HG02870 (cell line): ENCODE measurements around the gene HNRNPL.

Experiments
- ATAC-seq: cut with Tn5 transposase; IDR thresholded peaks from one replicate; pipeline ENCODE4 v1.9.1; 2021; ENCODE audit warnings: mild to moderate bottlenecking, moderate library complexity; ENCODE audit not compliant: unreplicated experiment

The HNRNPL gene

DNA sequence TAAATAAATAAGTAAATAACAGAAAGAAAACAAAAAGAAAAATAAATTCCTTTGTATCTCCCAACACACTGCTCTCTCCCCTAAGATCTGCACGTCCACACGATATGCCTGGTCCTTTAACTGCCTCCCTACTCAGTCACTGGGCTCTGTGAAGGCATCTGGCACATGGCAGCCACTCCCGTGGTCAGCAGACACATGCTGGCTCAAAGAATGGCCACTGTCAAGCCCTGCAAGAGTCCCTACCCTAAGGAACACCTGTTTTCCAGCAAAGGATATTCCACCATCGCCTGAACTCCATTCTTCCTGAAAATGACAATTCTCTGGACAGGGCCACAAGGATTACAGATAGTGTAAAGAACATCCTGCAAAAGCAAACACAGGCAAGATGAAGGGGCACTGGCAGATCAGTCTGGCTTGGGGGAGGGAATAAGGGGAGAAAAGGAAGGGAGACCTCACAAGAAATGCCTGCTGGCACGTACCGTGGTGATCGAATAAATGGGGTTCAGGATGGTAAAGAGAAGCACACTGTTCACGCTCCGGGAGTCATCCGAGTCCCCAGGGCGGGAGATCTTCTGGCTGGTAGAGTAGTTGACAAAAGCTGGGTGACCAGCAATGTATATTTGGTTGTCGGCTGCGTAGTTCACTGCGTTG, 4.3 kb downstream of the HNRNPL start:
- ATAC-seq, result no peak

DNA sequence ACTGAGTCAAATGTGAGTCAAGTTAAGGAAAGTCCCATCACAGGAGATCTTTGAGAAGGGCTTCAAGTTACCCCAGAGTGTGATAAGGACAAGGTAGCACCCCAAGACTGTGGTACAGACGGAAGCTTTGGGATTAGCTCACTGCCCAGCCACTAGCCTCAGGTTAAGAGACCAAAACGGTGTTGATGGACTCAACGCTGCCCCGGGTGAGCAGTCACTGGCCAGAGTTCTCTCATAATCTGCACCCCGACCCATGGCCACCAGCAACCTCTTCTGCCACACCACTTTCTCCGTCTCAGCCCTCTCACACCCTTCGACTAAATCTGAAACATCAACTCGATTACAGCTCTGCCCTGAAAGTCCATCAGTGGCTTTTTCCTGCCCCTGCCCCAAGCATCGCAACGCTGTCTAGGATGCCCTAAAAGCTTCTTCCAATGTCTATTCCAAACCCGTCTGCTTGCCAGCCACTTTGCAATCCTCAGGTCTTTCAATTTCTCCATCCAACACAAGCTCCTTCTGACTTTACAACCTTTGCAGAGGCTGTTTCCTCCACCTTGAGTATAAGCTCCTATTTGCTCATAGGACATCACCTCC, 5.6 kb downstream of the HNRNPL start:
- ATAC-seq, result no peak

DNA sequence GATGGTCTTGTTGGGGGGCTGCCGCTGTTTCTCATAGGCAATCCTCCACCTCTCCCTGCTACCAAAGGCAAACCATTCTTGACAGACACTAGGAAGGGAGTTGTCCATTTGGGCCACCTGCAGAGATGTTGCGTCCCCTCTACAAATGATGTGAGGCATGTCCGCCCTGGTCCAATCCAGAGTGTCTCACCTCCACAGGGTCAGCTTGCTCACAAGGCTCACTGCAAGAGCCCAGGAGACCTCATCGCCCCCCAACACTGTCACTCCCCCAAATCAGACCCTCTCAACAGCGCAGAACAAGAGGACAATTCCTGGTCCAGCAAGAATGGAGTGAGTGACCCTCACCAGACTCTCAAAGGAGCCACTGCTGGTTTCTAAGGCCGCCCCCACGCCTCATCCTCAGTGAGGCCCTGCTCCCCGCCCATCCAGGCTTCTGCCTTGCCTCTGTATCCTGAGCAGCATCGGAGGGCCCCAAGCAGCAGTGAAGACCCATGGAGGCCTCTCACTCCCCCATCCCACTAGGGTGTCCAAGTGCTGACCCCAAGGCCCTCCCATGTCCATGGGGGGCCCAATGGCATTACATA, 6.5 kb downstream of the HNRNPL start:
- no peak for ATAC-seq

DNA sequence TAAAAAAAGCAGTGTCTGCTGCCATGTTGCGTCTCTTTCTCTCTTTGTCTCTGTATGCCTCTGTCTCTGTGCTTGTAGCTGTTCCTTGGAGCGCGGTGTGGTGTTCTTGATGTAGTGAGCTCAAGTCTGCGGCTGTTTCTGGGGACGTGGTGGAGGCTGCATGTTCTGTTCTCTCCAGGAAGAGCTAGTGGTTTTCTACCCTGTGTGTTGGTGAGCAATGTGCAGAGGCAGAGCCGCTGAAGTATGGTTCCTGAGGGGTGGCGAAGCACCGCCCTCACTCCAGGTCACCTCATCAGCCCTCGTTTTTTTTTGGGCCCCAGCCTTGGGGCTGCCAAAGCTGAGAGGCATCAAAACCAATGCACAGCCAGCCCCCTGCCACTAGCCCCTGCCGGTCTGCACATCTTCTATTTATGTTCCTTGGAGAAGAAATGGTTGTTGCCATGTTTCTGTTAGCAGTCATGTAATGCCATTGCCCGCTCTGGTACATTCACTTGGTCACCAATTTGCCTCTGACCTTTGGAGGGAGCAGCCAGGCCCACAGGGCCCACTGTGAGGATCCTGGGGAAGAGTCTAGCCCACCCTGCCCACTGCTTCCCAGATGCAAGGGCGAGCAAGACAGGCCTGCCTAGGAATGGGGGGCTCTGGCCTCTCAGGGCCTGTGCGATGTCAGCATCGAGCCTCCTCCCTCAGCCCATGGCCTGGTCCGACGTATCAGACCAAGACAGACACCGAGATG, 7.2 kb downstream of the HNRNPL start:
- ATAC-seq, result no peak

DNA sequence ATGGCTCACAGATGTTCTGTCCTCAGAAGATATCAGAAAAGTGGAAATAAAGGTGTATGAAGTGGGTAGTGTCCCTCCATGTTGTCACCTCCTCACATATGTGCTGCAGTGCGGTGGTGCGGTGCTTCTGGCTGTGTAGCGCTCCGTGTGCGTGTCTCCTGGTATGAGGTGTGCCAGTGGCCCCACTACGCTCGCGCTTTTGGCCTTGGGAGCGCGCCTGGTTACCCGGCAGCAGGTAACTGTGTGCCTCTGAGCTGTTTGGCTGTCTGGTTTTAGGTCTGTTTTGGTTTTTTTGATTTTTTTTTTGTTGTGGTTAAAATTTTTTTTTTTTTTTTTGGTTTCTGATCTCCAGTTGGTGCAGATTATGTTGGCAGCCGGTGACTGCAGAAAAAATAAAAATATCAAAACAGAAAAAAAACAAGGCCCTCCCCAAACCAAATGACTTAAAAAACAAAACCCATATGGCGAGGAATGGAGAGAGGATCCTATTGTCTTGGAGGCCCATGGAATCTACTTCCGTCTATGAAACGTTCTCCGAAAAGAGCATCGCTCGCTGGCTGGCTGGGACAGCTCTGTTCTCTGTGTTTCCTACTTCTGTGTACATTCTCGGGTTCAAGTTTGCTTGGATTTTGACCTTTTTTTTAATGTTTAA, 7.9 kb downstream of the HNRNPL start:
- no peak for ATAC-seq

DNA sequence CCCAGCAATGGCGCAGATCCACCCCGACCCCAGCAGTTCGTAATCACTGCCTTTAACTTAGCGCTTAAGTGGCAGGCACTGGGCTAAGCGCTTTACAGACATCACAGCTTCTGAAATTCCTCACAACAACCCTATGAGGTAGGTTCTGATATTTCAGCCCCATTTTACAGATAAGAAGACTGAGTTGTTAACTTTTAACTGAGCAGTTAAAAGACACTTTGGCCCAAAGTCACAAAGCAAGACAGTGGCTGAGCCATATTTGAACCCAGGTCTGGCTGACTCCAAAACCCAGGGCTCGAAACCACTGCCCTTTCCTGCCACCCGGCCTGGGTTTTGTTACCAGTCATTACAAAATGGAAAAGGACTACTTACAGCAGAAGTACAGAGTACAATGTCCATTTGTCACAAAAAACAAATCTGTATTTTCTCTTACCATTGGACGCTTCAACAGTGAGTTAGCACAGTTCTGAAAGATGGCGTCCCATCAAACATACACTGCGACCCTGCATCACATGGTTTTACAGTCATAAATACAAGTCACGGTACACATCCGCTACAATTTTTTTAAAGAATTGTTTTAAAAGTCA, 8.5 kb downstream of the HNRNPL start:
- no peak for ATAC-seq

DNA sequence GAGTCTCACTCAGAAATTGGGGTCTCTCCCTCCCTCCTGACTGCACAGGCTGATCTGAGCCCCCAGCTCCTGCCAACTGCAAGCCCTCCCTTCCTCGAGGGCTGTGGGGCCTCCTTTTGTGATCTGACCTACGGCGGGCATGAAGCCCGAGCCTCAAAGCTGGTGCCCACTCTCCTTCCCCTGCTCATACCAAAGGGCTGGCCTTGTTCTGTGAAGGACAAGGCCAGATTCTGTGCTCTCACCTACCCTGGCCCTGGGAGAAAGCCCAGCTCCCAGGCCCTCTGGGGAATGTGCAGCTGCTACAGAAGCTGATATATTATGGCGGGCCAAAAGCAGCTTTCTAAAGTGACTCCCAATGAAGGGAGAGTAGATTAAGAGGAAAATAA, 9.2 kb downstream of the HNRNPL start:
- no peak for ATAC-seq

DNA sequence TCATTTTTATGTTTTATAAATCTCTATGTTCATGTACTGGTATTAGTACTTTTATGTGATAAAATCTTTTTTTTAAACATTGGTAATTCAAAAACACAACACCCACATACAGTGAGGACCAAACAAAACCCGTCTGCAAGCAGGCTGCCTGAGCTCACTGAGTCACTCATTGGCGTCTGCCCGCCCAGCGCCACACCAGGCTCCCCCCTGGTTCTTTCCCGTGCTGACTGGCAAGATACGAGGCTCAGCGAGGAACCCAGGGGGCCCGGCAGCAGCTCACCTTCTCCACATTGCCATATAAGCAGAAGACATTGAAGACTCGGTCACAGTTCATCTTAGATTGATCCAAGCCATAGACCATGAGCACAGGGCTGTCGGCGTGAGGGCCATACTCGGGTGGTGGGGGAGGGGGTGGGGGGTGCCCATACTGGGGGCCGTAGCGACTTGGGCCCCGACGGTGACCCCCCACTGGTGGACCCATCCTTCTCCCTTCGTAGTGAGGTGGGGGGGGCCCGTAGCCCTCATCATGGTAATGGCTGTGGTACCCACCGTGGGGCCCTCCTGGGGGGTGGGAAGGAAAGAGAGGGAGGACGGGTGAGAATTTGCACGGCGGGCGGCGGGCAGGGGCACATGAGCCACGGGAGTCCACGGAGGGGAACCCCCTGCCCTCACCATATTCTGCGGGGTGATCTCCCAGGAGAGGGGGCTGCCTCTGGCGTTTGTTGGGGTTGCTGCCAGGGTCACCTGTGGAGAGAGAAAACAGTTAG, 9.8 kb downstream of the HNRNPL start:
- ATAC-seq, result no peak

DNA sequence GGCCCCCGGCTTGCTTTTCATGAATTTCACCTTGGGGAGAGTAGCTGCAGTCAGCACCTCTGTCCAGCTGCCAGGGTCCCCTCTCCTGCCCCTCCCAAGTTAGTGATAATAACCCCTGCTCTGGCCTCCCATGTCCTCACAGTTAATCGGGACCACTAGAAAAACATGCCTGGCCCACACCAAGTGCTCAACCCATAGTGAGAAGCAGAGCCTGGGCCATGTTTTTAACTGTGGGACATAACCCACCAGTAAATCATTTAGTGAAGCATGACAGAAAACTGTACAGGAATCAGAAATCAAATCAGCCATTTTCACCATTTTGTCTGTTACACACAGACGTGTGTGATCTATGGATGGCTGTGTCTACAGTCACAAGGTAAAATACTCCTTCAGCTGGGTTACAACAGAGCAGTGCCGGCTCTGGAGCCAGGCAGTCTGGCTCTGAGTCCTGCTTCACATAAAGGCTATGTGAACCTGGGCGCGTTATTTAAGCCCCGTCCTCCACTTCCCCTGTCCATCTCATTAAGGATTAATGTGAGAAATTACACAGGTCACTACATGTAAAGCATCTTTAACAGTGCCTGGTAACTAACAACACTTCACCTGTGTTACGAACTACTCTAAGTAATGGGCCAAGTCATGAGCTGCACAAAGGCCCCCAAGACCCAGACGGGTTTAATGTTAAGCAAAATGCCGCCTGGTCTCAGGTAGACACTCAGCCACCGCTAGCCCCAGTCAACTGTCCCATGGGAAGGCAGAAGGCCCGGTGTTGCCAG, 10.6 kb downstream of the HNRNPL start:
- no peak for ATAC-seq

DNA sequence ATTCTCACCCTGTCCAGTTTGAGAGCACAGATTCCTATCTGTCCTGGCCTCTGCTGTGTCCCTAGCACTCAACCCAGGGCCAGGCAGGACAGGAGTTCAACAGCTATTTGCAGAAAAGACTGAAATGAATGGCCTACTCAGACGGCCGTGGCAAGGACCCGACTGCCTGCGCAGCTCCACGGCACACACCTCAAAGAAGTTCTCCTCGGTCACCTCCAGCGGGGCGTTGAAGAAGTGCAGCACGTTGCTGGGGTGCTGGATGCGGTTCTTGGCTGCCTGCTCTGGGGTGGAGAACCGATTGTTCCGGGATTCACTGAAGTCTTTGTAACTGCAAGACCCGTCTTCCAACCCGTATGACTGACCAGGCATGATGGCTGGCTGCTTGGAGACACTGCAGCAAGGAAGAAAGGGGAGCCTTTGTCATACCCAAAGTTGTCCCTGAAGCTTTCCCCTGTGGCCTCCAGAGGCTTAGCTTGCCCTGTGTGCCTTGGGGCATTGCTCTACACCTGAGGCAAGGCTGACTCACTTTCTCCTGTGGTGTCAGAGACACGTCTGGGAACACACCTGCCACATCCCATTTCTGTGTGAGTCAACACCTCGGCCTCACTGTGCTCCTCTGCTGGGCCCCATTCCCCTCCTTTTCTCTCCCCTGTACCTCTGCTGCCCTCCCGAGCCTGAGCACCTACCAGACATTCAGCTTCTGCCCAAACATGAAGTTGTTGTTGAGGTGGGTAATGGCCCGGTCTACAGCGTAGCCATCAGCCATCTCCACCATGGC, 11.4 kb downstream of the HNRNPL start:
- no peak for ATAC-seq

DNA sequence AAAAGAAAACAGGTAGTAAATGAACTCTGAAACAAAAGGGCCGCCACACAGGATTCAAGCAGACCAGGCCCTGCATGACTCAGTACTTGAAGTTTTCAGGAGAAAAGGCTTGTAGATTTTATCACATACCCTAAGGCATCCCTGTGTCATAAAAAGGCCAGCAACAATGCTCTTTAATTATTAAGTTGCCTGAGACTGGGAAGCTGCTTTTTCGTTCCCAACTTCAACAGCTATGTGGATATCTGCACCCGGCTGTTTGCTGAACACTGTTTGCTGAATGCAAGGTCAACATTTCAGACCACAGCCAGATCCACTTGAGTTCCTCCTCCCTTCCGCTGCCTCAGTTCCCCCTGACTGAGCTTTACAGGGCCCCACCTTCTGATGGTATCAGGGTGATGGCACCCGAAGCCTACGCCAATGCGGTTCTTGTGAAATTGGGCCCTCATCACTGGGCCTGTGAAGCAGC, 12.1 kb downstream of the HNRNPL start:
- no peak for ATAC-seq

DNA sequence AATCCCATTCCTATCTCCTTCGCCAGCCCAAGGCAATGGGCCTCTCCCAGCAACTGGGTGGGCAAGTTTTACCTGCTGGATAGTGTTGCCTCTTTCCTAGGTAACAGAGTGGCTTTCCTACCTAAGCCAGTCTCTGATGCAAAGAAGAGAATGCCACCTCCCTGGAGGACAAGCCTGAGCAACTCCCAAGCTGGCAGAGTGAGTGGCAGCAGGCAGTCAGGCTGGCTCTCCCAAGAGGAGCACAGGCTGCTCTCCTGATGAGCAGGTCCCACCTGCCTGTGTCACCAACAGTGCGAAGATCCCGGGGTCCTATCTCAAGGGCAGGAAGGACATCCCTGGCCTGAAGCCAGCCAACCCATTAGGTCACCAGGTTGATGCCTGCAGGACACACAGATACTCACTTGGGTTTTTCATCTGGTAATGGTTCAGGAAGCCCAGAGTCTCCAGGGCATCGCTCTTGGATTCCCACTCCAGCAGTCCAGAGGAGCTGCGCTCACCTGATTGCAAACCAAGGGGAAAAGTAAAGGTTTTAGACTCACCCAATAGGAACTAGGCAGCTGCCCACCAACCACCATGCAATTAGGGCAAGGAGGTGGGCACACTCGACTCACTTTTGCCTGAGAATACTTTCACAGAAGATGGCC, 12.7 kb downstream of the HNRNPL start:
- ATAC-seq, result no peak

DNA sequence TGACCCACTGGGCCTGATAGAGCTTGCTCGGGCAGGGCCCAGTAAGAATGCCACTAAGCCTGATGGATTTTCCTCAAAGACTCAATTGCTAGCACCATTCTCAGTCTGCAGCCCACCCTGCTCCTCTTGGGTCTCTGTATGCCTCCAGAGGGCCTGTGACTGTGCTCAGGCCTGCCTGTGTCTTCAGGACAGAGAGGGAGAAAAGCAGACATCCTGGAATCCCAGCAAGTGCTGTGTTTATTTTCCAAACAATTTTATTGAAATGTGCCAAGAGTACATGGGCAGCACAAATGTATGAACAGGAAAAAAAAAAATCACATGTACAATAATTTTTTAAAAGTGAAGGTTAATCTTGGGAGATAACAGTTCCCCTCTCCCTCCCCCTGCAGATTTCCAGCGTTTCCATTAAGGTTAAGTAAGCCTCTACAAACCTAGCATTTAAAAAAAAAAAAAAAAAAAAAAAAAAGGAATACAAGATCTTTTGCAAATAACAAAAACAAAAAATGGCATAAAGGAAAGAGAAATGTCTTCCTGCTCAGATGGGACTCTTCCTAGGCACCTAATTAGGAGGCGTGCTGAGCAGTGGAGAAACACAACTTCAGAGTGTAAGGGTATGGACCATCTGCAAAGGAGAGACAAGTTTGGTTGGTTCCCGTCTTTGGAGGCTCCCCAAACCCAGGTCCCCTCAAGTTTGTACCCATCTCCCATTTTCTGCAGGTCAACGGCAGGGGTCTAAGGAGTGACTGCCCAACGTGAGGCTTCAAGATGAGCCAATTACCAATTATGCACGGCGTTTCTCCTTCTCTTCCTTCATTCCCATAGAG, 13.4 kb downstream of the HNRNPL start:
- ATAC-seq, result no peak

DNA sequence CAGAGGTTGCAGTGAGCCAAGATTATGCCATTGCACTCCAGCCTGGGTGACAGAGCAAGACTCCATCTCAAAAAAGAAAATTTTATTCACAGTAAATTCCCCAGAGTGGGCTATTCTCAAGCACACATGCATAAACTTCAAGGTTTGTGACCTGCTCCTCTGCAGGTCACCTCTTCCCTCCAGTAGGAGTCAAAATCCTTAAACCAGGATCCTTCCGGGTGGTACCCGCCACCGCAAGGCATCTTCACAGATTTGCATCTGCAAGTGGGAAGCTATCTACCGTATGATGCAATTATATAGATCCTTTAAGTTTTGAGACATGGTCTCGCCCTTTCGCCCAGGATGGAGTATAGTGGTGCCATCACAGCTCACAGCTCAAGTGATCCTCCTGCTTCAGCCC, 15.2 kb downstream of the HNRNPL start:
- no peak for ATAC-seq

DNA sequence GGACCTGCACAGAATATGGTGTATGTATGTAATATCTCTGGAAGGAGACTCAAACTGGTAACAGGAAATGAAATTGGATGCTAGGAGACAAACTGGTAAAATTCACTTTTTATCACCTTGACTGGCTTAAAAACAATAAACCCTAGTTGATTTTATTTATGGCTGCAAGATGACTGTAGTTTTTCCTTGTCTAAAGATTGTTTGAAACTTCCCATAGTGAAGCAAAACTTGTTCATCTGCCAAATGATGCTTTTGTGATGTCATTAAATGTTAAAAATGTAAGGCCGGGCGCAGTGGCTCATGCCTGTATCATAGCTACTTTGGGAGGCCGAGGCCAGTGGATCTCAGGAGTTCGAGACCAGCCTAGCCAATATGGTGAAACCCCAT, 15.7 kb downstream of the HNRNPL start:
- ATAC-seq, result no peak

DNA sequence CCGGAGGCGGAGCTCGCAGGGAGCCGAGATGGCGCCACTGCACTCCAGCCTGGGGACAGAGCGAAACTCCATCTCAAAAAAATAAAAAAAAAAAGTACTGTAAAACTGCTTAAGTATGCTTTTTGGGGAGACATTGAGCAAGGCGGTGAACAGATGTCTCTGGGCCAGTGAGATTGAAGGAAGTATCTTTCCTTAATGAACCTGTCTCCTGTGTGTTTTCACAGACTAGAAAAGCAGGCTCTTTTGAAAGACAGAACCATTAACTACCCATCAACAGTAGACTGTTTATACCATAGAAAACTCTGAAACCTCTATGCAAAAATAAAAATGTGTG, 16.7 kb downstream of the HNRNPL start:
- no peak for ATAC-seq

DNA sequence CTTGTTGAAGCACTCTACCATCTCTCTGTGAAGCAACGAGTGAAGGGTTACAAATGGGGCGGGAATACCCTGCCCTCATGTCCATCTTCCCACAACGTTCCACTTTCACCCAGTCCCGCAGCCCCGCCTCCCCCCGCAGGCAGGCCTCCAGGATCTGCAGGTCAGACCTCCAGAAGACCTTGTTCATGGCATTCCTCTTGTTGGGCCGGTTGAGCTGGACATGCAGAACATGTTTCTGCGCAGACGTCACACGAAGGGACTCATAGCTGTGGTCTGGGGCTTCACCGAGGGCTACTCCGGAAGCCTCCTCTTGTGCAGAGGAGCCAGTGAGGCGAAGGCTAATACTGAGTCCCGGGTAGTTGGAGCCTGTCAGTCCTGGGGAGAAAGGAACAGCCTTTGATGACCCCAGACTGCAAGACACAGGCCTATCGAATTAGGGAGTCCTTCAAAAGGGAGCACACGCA, 18.6 kb downstream of the HNRNPL start:
- peak; percentile 51 for ATAC-seq
